Measurements from ENCODE around the gene CXorf66.
"Not testable (repeated sequence)": the region's sequence is repeated elsewhere in the genome, so short reads cannot be mapped to it uniquely, and the experiment has no call there.

The CXorf66 gene

GRCh38 chrX:139924696-139925095, 40.6 kb downstream of the CXorf66 start:
- no peak for DNase-seq

- DNase-seq = no peak
Measured at GRCh38 chrX:139924069-139924695, 41.1 kb downstream of the CXorf66 start.

GRCh38 chrX:139921142-139921541, 44.2 kb downstream of the CXorf66 start:
- not testable (repeated sequence) for DNase-seq

- DNase-seq = no peak
Measured at GRCh38 chrX:139920316-139920715, 45.0 kb downstream of the CXorf66 start.

- no peak for DNase-seq
Measured at GRCh38 chrX:139914421-139914820, 50.9 kb downstream of the CXorf66 start.

- no peak for DNase-seq
Measured at GRCh38 chrX:139909712-139910111, 55.6 kb downstream of the CXorf66 start.

- DNase-seq = no peak
Measured at GRCh38 chrX:139907078-139907477, 58.2 kb downstream of the CXorf66 start.

- no peak for DNase-seq
Measured at GRCh38 chrX:139905743-139906142, 59.6 kb downstream of the CXorf66 start.
